HEK293T (cell line): ENCODE data around the gene TRIM33.

ENCODE experiments used
- FOXA1 ChIP-seq: fragments of 450-650 bp; IDR thresholded peaks from 2 replicates; pipeline ENCODE4 v1.6.1; 2016; ENCODE audit warnings: mild to moderate bottlenecking
- NFRKB ChIP-seq: fragments of 450-650 bp; IDR thresholded peaks from 2 replicates; pipeline ENCODE4 v1.6.1; 2016; ENCODE audit warnings: mild to moderate bottlenecking, moderate library complexity

GRCh38 chr1:114509596-114510273 is 1.3 kb downstream of the TRIM33 start:
- TF ChIP-seq NFRKB (no peak), FOXA1 (no peak)
